Chondrocyte (in vitro differentiated cells): ENCODE measurements around the gene CAP2. TPM values are rescaled to one million over a fixed set of nuclear protein-coding genes. Genes with fewer than 3 reads are reported as not detected.
A peak's percentile ranks its signal among the peaks of the same experiment; 100 is the strongest.

Experiments used
- DNase-seq: peaks from one replicate; pipeline ENCODE4 v3.0.0; 2021; ENCODE audit warnings: mixed read lengths, low spot score
- H3K27ac Mint-ChIP-seq: one replicate; pipeline ENCODE4 v1.8.0; 2021; ENCODE audit warnings: mild to moderate bottlenecking, moderate library complexity, mixed read lengths; ENCODE audit not compliant: unreplicated experiment
- H3K27me3 Mint-ChIP-seq: 2 replicates; pipeline ENCODE4 v1.8.0; 2021; ENCODE audit warnings: low read depth, mixed read lengths
- H3K36me3 Mint-ChIP-seq: 2 replicates; pipeline ENCODE4 v1.8.0; 2021; ENCODE audit warnings: low read depth, mixed read lengths
- H3K4me1 Mint-ChIP-seq: 2 replicates; pipeline ENCODE4 v1.8.0; 2021; ENCODE audit warnings: low read depth, mild to moderate bottlenecking, mixed read lengths
- H3K4me3 Mint-ChIP-seq: one replicate; pipeline ENCODE4 v1.8.0; 2021; ENCODE audit warnings: mild to moderate bottlenecking, moderate library complexity, mixed read lengths; ENCODE audit not compliant: unreplicated experiment
- H3K9me3 Mint-ChIP-seq: 2 replicates; pipeline ENCODE4 v1.8.0; 2021; ENCODE audit warnings: low read depth, mixed read lengths
- CTCF ChIP-seq: fragments of 200-600 bp; sonication (generic); IDR thresholded peaks from 2 replicates; pipeline ENCODE4 v1.5.0; 2021; ENCODE audit warnings: antibody characterized with exemption, mild to moderate bottlenecking, moderate library complexity
- total RNA-seq: library from RNA; stranded (reverse); gene quantifications from 3 replicates; pipeline ENCODE4 v1.2.1, GENCODE V29; 2021

CAP2 gene
- total RNA-seq, 1 donor from 2014 or later: 90.4 TPM

DNA sequence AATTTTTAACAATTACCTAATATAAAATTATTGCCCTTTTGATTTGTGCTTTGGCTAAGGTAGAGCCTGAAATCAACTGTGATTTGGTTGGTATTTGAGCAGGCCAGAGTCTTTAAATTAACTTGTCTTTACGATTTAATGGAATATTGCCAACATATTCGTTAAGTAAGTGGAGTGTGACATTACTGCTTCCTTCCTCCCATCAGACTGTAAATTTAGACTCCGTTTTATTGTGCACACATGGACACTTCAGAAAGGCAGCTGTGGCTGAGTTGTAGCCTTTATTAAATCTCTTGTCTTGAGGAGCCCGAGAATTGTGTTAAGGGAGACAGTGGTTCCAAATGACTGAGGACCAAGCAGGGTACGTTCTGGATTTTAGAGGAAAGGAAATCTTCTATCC is 57.4 kb downstream of the CAP2 start:
- no peak for DNase-seq
- Mint-ChIP-seq H3K4me1 (peaks cover 63% of the 10 kb centered on the region), H3K9me3 (no peaks in the 10 kb centered on the region), H3K27ac (no peak overlapping the region), H3K36me3 (peaks cover 2% of the 10 kb centered on the region), H3K27me3 (no peaks in the 10 kb centered on the region), H3K4me3 (no peak overlapping the region)
- TF ChIP-seq CTCF: no peak

DNA sequence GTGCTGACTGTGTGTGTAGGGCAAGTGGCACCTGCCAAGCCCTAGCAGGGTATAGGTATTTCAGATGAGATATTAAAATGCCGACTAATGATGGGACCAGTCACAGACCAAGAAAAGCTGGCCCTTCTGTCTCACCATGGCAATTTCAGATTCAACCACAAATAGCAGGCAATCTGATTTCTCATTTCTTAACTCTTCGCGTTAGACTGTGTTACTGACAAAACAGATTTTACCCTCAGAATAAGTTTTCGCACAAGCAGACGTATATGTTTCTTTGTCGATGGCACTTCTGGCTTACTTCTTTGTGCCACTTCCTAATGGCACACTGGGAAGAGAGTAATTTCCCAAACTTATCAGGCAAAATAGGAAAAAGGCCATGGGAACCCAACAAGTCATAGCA is 58.7 kb downstream of the CAP2 start:
- no peak for TF ChIP-seq CTCF
- peaks cover 2% of the 10 kb centered on the region for H3K36me3 Mint-ChIP-seq
- no peak overlapping the region for H3K4me3 Mint-ChIP-seq
- H3K4me1 Mint-ChIP-seq: peaks cover 57% of the 10 kb centered on the region
- H3K27me3 Mint-ChIP-seq: no peaks in the 10 kb centered on the region
- peak overlapping the region; percentile 41 for H3K27ac Mint-ChIP-seq
- no peaks in the 10 kb centered on the region for H3K9me3 Mint-ChIP-seq
- DNase-seq: no peak

GRCh38 chr6:17454316-17455005 is 61.1 kb downstream of the CAP2 start:
- no peak for DNase-seq
- H3K27ac Mint-ChIP-seq: peak overlapping the region; percentile 87

DNA sequence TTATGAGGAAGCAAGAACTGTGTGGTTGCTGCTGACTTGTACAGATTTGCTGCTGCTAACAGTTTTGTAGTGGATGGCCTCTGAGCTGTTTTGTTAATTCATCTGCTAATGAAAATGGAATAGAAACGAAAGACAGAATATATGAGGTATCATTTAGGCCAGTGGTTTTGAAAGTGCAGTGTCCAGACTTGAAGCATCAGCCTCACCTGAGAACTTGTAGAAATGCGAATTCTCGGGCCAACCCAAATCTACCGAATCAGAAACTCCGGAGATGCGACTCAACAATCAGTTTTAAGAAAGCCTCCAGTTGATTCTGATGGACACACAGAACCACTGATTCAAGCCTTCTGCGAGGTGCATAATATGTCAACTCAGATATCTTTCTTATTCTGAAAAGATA is 62.5 kb downstream of the CAP2 start:
- Mint-ChIP-seq H3K27ac (peak overlapping the region; percentile 87), H3K9me3 (no peaks in the 10 kb centered on the region), H3K36me3 (peaks cover 3% of the 10 kb centered on the region), H3K27me3 (no peaks in the 10 kb centered on the region), H3K4me3 (no peak overlapping the region), H3K4me1 (peaks cover 50% of the 10 kb centered on the region)
- no peak for DNase-seq
- no peak for TF ChIP-seq CTCF

More at GRCh38 chr6:17454316-17455005, 61.1 kb downstream of the CAP2 start:
- Mint-ChIP-seq H3K4me1 (peaks cover 57% of the 10 kb centered on the region), H3K36me3 (peaks cover 2% of the 10 kb centered on the region), H3K27me3 (no peaks in the 10 kb centered on the region), H3K9me3 (no peaks in the 10 kb centered on the region), H3K4me3 (peak overlapping the region; percentile 9)
- no peak for TF ChIP-seq CTCF

DNA sequence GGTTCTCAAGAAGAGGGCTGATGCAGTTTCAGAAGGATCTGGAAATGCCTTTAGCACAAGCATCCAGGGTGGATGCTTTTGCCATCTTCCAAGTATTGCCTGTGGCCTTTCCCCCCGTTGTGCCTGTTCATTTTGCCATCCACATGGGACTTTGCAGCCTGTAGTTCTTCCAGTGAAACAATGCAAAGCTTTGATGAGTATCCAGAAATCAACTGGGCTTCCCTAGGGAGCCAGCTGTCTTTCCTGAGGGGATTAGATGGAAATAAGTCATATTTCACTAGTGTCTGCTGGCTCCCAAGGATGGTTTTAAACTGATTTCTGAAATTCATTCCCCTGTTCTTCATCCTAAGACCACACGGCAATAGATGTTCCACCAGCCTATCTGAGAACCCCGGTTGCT is 63.3 kb downstream of the CAP2 start:
- H3K9me3 Mint-ChIP-seq: no peaks in the 10 kb centered on the region
- H3K4me1 Mint-ChIP-seq: peaks cover 48% of the 10 kb centered on the region
- no peaks in the 10 kb centered on the region for H3K27me3 Mint-ChIP-seq
- no peak overlapping the region for H3K4me3 Mint-ChIP-seq
- H3K27ac Mint-ChIP-seq: no peak overlapping the region
- no peak for TF ChIP-seq CTCF
- DNase-seq: no peak
- peaks cover 3% of the 10 kb centered on the region for H3K36me3 Mint-ChIP-seq
